ENCODE measurements around the gene HDAC10.

The HDAC10 gene

DNA sequence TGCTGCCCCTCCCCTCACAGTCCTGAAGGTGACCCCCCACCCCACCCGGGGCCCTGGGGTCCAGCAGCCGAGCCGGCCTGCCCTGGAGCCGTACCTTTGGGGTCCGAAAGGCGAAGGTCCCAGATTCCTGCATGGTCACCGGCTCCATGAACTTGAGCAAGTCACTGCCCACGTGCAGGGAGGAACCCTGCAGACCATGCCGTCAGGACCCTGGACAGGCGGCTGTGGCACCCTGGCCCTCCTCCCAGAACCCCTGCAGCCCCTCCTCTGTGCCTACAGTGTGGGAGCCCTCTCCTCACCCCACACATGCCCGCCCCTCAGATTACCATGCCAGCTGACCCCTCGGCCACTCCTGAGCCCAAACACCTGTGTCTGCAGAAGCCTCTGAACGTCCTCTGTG, 33.4 kb upstream of the HDAC10 start:
- DNase-seq (ENCODE audit: low read depth): no peak
- no peak overlapping the region for H3K4me3 ChIP-seq (ENCODE audit: low read depth, low read length)
- TF ChIP-seq, protein P1, sequence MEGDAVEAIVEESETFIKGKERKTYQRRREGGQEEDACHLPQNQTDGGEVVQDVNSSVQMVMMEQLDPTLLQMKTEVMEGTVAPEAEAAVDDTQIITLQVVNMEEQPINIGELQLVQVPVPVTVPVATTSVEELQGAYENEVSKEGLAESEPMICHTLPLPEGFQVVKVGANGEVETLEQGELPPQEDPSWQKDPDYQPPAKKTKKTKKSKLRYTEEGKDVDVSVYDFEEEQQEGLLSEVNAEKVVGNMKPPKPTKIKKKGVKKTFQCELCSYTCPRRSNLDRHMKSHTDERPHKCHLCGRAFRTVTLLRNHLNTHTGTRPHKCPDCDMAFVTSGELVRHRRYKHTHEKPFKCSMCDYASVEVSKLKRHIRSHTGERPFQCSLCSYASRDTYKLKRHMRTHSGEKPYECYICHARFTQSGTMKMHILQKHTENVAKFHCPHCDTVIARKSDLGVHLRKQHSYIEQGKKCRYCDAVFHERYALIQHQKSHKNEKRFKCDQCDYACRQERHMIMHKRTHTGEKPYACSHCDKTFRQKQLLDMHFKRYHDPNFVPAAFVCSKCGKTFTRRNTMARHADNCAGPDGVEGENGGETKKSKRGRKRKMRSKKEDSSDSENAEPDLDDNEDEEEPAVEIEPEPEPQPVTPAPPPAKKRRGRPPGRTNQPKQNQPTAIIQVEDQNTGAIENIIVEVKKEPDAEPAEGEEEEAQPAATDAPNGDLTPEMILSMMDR (IDR thresholded peaks at IDR 0.05; ENCODE audit: control insufficient read depth, extremely low read depth, insufficient read depth): no peak

DNA sequence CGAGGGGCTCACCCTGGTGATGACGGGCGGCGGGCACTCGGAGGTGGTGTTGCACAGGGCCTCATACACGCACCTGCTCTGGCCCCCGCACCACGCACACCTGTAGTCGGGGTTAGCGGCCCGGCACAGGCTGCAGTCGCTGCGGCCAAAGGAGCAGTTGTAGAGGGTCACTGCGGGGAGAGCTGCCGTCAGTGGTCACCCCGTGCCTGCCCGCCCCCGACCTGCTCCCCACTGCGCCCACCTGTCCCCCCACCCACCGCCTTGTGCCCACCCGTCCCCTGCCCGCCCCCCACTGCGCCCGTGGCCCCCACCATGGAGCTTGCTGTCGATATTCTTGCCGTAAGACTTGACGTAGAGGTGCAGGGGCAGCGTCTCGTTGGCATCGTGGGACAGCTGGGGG, 32.8 kb upstream of the HDAC10 start:
- no peak overlapping the region for H3K4me3 ChIP-seq (ENCODE audit: low read depth, low read length)
- TF ChIP-seq, protein P1 (IDR thresholded peaks at IDR 0.05; ENCODE audit: control insufficient read depth, extremely low read depth, insufficient read depth): no peak
- DNase-seq (ENCODE audit: low read depth): no peak

DNA sequence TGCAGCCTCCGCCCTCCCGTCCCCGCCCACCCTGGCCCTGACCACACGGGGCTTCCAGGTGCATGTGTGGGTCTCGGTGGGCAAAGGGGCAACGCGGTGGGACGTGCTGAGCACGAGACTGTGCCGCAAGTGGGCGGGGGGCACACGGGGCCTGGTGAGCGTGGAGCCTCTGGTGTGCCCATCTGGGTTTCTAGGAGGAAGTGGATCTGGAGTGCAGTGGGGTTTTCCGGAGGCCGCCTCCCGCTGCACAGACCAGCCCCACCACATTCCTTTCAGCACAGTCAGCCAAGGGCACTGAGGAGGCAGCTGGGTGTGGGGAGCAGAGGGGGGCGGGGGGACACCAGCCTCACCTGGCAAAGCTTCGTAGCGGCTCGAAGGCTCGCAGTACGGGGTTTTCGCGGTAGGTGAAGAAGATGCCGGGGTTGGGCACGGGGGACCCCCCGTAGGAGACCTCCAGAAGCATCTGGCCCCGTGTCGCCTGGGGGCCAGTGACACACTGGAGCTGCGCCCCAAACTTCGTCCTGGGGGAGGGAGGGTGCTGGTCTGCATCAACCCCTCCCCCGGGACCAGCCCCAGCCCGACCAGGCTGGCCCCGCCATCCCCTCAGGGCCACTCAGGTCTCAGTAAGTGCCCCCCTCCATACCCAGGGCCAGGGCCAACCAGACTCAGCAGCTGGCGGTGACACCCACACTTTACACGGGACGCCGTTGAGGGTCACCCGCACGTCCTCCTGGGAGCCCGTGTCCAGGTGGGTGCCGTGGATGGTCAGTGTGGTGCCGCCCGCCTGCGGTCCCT, 31.5 kb upstream of the HDAC10 start:
- H3K4me3 ChIP-seq (ENCODE audit: low read depth, low read length): no peak overlapping the region
- DNase-seq (ENCODE audit: low read depth): no peak
- TF ChIP-seq, protein P1 (IDR thresholded peaks at IDR 0.05; ENCODE audit: control insufficient read depth, extremely low read depth, insufficient read depth): no peak

DNA sequence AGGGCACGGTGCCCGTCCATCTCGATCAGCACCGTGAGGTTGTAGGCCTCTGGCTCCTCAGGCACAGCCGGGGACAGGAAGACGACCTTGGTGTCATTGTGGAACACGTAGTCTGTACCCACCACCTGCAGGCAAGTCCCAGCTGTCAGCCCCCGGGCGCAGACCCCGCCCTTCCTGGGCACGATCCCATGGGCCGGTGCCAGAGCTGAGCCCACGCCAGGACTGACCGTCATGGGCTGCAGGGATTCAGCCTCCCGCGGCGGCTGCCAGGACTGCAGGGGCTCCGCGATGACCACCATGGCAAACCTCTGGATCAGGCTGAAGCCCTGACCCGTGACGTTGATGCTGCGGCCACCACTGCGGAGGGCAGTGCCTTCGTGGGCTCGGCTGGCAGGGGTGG, 30.9 kb upstream of the HDAC10 start:
- no peak overlapping the region for H3K4me3 ChIP-seq (ENCODE audit: low read depth, low read length)

DNA sequence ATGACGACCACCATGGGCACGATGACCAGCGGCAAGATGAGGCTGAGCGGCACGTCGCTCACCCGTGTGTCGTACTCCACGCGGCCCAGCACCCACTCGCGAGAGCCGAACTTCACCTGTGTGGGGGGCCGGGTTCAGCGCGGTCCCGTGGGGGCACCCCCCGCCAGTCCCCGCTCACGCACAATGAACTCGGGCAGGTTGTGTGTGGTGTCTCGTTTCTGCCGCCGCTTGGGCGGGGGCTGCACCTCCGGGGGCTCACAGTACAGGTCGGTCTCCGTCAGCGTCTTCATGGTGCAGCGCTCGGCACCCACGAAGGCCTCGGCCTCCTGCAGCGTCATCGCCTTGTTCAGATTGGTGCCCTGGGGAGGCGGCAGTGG, 30.3 kb upstream of the HDAC10 start:
- H3K4me3 ChIP-seq (ENCODE audit: low read depth, low read length): no peak overlapping the region
- TF ChIP-seq, protein P1 (IDR thresholded peaks at IDR 0.05; ENCODE audit: control insufficient read depth, extremely low read depth, insufficient read depth): no peak
- no peak for DNase-seq (ENCODE audit: low read depth)

More for the DNA sequence above, 30.9 kb upstream of the HDAC10 start:
- DNase-seq (ENCODE audit: low read depth): no peak
- TF ChIP-seq, protein P1 (IDR thresholded peaks at IDR 0.05; ENCODE audit: control insufficient read depth, extremely low read depth, insufficient read depth): no peak

DNA sequence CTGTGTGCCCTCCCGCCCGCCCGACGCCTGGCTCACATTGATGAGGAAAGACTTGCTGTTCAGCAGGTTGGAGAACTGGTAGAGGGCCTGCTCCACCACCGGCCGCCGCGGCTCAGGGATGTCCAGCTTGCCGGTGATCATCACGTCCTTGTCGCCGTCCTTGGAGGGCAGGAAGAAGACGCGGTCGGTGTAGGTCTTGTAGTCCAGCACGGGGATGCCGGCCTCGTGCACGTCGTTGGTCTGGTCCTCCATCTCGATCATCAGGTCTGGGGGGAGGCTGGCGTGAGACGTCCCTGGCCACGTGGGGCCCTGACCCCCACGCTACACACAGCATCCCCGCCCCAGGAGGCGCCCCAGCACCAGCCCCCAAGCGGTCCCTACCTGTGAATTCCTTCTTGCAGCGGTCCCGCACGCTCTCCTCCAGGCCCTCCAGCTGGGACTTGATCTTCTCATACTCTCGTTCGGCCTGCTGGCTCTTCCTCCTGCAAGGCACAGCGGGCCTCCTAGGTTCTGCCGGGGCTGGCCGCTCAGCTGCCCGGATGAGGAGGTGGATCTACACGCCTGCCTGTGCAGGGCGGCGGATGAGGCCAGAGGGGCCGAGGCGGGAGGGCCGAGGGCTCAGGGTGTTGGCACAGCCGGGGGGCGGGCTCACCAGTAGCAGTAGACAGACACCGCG, 29.8 kb upstream of the HDAC10 start:
- H3K4me3 ChIP-seq (ENCODE audit: low read depth, low read length): no peak overlapping the region
- DNase-seq (ENCODE audit: low read depth): no peak
- TF ChIP-seq, protein P1 (IDR thresholded peaks at IDR 0.05; ENCODE audit: control insufficient read depth, extremely low read depth, insufficient read depth): no peak

All from LNCaP clone FGC (cell line).